ENCODE measurements around the gene KCNIP4. TPM values are rescaled to one million over a fixed set of nuclear protein-coding genes. Genes with fewer than 3 reads are reported as not detected.
"Not testable (repeated sequence)": the region's sequence is repeated elsewhere in the genome, so short reads cannot be mapped to it uniquely, and the experiment has no call there.

KCNIP4 gene
- total RNA-seq, 1 donor from 2014 or later: not detected

DNA sequence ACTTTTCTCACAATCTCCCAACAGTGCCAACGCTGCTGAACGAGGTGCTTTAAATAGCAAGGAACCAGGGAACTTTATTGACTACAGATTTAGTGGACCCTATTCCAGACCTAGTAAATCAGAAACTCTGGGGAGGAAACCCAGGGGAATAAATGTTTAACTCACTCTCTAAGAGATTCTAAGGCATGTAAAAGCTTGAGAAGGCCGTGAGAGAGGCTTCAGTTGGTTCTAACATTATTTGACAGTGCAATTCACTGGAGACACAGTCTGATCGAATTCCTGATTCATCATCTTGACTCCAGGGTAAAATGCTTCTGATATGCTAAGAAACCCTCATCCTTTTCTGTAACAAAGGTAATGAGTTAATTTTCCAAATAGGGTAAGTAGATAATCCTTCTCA is 494.4 kb downstream of the KCNIP4 start:
- no peak for ATAC-seq

DNA sequence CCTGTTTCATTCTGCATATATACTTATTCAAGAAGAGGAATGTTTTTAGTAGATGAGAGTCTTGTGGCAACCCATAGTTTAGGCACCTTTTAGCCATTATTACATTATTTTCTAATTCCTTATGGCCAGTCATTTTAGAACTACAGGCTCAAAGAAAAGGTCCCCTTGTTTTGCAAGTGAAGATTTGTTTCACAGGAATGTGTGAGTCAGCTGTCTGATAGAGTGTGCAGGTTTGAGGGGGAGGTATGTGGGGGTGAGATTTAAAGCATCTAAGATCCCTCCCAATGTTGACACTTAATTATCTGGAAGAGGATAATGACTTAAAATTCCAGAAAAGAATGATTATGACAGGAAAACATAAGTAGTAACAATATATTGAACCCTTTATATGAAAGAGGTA is 495.6 kb downstream of the KCNIP4 start:
- no peak for ATAC-seq

DNA sequence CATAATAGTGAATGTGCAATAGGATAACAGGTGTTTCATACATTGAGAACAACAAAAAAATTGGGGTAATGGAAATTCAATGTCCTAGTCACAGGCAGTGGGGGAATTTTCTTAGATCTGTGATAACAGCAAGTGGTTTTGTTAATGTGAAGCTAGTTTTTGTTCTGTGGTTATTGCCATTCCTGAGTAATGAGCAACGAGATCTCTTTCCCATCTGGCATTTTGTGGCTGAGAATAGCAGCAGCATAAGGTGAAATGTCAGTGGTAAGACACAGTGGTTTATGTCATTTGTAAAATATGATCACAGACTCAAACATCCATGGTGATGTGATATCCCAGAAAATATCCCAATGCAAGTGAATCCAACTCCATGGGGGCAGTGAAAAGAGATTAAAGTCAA is 497.5 kb downstream of the KCNIP4 start:
- ATAC-seq: no peak

DNA sequence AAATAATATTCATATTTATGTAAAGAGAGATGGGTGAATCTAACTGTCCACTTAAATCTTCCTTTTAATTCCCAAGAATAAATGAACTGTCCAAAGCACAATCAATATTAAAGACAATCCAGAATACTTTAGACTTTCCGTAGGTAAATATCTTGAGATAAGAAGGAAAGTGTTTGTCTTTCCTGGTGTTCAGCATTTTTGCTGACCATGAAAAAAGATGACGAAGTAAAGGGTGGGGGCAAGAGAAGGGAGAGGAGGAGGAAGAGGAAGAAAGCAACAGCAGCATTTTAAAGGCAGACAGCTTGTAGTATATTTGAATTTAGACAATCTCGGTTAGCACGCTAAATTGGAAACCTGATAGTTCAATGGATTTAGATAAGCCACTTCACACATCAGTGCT is 498.2 kb downstream of the KCNIP4 start:
- no peak for ATAC-seq

DNA sequence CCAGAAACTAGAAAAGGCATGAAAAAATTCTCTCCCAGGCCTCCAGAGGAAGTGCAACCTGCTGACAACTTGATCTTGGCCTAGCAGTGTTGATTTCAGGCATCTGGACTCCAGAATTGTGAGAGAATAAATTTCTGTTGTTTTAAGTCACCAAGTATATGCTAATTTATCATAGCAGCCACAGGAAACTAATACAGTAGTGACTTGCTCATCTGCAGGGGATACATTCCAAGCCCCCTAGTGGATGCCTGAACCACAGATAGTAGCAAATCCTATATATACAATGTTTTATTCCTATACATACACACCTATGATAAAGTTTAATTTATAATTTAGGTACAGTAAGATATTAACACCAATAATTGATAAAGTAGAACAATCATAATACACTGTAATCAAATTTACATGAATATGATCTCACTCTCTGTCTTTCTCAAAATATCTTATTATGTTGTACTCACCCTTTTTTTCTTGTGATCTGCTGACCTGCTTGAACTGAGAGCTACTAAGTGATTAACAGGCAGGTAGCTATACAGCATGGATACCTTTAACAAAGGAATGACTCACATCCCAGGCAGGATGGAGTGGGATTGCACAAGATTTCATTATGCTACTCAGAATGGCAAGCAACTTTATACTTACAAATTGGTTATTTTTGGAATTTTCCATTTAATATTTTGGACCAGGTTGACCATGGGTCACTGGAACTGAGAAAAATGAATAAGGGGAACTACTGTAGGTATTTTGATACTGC is 501.1 kb downstream of the KCNIP4 start:
- ATAC-seq: peak; percentile 91

DNA sequence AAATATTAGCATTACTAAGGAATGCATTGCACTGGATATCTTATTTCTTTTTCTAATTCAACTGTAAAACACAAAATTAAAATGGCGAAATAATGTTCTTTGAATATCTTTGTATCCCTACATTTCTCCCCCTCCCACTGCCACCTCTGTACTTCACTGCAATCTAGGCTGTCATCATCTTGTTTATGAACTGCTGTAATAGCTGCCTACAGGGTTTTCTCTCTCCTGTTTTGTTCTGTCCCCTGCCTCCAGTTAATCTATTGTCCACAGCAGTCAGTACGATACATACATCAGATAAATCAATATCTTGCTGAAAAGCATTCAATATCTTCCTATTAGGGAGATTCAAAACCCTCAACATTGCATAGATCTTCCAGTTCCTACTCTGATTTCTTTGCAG is 528.4 kb downstream of the KCNIP4 start:
- ATAC-seq: no peak

DNA sequence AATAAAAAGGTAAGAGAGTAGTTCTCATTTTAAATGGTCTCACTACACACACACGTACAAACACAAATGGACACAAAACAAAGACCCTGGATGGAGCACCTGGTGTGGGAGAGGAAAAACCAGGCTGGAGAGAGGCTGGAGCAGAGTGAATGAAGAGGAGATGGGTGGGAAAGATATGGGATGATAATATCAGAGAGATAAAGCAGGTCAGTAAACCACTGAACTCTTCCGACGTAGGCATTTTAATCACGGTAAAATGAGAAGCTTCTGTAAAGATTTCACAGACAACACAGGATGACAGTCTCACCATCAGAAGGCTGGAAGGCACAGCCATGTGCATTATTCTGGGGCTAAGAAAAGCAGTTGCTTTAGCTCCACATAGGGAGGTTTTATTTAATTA is 532.8 kb downstream of the KCNIP4 start:
- no peak for ATAC-seq

DNA sequence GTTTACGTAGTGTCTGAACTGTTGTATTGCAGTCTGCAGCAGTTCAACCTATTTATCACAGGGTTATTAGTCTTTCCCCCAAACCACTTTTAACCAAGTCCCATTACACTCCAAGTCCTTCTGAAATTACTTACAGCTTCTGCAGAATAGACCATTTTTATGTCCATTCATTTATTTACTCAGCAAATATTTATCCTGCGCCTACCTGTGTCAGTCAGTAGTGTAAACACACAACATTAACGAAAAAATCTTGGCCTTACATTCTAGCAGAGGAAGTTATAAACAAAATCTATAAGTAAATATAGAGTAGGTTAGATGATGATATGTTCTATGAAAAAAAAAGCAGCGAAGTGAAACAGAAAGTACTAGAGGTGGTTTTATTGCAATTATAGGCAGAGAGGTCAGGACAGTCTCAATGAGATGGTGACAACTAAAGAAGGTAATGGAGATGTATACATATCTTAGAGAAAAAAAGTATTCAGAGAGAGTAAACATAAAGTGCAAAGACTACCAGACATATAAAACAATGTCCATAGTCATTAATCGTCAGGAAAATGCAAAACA is 534.7 kb downstream of the KCNIP4 start:
- ATAC-seq: no peak

DNA sequence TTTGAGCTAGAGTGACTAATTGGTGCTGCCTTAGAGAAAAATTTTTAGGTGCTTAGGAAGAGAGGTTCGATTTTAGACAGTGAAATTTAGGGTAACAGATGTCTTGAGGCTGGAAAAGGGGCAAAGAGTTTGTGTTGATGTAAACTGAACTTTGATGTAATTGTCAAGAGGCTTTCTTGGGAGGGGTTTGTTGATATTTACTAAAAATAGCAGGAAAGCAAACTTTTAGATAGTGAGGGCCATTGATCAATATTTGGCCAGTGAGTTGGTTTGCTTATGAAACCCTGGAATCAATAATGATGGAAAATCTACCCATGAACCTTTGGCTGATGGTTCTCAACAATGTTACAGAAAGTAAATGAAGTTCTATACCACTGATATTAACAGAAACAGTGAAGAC is 537.5 kb downstream of the KCNIP4 start:
- no peak for ATAC-seq

DNA sequence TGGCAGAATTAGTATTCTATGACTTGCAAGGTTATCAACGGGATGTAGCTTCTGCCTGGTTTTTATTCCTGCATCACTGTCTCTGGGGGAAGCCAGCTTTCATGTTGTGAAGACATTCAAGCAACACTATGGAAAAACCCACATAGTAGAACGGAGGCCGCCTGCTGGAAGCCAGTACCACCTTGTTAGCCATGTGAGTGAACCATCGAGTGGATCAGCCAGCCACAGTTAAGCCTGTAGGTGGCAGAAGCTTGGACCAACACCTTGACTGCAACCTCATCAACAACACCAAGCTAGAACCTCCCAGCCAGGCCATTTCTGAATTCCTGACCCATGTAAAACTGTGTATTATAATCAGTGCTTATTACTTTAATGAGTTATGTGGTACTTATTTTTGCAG is 538.2 kb downstream of the KCNIP4 start:
- no peak for ATAC-seq

DNA sequence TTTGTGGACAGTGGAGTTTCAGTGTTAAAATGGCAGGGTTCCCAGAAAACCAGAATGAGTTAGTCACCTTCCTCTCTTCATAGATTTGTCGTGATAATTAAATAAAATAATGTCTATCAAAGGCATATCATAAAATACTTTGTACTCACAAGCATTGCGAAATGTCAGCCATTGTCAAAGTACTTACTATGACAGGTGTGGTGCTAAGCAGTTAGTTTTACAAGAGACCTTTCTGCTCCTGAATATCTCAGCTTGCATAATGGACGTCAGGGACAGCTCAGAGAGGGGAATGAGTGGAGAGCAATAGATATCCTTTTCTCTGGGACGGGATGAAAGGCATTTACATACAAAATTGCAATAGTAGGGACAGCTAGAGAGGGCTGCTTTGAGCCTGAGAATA is 560.9 kb downstream of the KCNIP4 start:
- no peak for ATAC-seq

DNA sequence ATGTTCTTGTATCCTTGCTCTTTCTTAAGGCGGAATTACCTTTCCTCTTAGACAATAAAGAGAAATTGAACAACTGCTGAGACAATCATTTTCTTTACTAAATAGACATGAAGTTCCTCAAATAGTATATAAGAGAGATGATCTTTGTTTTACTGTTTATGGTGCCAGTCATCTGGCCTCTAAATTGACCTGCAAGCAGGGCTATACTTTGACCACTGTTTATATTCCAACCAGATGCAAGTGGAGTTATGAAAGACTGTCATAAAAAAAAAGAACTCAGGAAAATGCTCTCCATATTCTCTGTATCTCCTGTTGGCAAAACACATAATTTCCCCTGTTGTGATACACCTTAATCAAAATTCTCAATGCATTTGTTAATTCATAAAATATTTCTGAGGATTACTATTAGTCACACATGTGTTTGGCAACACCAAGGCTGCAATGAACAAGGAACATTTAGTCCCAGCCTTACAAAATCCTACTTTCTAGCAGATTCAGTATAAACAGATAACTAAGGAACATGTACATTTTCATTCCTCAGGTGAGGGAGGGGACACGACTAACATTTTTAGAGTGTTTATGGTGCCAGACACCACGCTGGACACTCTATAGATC is 562.3 kb downstream of the KCNIP4 start:
- ATAC-seq: no peak

DNA sequence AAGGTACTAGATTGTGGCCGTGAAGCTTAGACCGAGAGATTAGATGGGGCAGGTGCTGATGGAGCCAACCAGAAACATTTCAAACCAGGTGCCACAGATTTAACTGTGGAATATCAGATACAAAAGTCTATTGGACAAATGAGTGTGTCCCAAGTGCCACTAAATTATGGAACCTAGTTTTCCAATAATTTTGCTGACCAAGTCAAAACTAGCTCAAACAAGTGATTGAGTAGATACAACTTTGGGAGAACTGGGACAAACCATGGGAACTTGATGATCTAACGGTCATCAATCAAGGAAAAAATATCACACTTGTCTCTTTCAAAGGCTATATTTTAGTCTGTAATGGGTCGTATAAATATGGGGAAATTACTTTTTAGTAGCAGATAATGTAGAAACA is 562.9 kb downstream of the KCNIP4 start:
- no peak for ATAC-seq

DNA sequence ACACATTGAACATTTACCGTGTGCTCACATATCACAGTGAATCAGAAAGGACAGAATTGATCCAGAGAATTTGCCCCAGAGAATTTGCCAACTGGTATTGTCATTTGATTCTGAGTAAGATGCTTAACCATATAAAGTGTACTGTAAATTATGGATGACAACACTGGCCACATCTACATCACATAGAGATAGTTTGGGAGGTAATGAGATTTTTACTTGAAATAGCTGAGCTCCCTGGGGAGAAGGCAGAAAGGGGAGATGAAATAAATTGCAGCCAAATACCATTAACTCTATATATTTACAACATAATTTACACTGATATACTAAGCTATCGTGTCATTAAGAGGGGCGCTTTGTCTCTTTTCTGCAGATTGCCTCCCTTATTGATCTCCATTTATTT is 564.0 kb downstream of the KCNIP4 start:
- no peak for ATAC-seq

DNA sequence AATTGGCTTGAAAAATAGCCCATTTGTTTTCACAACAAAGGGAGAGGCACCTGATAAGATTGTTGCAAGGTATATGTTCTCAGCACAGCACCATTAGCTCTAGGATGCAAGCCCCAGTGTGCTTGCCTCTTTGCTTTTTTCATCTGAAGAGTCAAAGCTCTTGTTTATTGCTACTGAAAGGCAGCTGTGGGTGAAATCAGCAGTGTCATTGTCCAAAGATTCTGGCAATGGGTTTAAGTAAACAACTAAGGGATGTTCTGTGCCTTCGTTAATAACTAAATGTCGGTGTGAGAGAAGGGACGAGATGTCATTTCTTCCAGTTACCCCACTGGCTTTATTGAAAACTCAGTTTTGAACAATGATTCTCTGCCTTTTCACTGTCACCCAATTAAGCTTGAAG is 567.7 kb downstream of the KCNIP4 start:
- ATAC-seq: no peak

DNA sequence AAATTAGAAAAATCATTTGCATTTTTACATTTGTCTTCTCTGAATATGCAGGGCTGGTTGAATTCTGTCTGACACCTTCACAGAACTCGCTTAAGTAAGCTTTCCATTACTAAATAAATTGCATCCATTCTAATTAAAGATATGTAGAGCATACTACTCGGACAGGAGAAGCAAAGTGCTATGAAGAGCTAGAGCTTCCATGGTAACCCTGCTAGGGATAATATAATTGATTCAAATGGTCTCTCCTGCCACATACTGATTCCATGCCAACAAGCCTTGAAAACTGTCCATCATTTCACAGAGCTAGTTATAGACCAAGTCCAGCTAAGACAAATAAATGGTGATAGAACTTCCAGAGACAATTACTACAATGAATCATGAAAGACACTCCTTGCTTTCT is 571.5 kb downstream of the KCNIP4 start:
- ATAC-seq: no peak

DNA sequence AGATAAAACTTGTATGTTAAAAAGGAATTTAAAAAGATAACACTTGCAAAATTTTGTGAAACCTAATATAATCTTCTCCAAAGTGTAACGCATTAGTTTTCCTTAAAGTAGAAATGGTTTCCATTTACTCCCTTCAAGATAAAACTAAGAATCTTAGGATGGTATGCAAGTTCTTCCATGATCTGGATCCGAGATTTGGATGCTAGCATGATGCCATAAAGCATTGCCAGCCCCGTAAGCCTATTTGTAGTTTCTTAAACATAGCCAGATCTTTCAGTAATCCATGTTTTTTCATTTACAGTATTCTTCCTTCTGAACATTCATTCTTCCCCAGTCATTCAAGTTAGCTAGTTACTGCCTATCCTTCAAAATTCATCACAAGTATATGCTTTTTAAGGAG is 572.4 kb downstream of the KCNIP4 start:
- ATAC-seq: no peak

DNA sequence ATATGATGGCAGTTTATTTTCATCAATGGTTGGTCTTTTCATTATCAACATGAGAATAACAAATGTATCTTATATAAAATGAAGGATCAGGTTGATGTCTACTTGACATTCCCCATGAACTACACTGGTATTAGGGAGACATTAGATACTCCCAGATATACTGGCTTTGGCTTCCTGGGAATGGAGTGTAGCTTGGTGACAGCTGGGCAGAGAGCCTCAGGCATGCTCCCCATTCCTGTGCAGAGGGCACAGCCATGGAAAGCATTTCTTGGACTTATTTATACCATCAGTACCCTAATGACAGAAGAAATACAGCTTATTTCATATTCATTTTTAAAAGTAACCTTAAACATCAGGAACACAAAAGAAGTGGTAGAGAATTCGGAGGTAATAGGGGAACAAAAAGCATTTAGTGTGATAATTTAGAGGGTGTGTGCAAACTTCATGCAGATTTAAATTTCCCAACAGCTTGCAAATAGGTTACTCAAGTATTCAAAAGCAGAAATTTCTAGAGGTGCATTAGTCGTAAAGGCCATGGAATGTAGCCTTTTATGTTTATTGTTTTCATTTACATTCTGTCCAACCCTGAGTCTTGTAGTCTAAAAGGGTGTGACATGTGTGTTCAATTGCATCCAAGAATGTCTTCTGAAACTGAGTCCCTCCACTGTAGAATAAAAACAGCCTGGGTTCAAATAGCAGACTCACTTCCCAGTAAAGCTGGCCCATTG is 573.8 kb downstream of the KCNIP4 start:
- ATAC-seq: no peak

DNA sequence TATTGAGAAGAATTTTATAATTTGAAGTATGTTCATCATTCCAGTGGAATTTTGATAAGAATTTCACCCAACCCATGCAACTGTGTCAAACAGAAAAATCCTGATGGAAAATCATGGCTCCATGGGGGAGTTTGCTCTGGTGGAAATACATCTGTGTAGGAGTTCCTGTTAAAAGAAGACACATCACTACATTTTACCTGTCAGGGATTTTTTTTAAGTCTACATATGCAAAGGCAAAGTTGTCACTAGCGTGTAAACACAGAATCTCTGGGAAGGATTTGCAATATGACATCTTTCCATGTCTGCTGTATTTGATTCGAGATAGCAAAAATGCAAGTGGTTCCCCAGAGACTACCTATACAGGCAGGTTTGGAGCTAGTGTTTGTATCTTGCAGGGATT is 581.0 kb downstream of the KCNIP4 start:
- ATAC-seq: no peak

DNA sequence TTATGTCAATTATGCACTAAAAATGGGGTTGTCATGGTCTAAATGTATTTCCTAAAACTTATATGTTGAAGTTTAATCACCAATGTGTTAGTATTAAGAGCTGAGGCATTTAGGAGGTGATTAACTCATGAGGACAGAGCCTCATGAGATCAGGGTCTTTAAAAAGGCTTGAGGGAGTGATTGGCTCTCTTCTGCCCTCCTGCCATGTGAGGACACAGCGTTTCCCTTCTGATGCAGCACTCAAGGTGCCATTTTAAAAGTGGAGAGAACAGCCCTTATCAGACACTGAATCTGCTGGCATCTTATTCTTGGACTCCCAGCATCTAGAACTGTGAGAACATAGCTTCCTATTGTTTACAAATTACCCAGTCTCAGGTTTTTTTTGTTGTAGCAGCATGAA is 581.7 kb downstream of the KCNIP4 start:
- ATAC-seq: no peak

DNA sequence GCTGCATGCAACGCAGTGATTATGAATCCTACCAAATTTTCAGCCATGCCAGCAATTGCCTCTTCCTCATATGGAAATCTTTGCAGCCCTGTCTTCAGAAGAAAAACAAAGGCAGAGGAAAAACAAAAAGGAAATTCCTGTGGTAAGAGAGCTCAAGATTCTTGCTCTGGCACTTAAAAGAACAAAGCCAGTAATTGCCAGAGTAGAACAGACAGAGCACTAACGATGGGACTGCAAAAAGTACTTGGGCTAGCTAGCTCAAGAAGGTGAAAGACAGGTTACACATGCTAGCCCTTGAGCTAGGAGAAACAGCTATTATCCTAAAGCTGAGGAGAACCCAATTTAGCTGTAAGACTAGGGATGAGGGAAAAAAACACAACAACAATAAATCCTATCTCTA is 582.3 kb downstream of the KCNIP4 start:
- ATAC-seq: no peak

DNA sequence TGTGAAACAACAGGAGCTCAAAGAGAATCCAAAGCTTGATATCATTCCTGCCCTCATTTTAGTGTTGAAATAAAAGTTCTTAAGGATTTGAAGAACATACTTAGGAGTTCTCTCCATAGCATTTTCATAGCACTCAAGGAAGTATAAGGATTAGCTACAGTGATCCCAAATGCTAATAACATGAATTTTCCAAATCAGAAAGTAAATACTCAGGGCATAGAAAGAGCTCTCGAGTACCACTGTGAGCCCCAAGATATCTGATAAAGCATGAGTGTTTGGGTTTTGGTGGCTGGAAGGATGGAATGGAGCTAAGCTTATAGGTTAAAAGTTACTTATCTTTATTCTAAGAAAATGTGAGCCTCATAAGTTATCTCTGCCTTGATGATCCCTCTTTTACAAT is 584.9 kb downstream of the KCNIP4 start:
- ATAC-seq: no peak

DNA sequence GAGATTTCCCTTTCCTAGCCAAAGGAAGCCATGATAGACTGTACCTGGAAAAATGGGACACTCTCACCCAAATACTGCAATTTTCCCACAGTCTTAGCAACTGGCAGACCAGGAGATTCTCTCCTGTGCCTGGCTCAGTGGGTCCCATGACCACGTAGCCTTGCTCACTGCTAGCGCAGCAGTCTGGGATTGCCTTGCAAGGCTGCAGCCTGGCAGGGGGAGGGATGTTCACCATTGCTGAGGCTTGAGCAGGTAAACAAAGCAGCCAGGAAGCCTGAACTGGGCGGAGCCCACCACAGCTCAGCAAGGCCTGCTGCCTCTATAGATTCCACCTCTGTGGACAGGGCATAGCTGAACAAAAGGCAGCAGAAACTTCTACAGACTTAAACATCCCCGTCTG is 596.2 kb downstream of the KCNIP4 start:
- ATAC-seq: not testable (repeated sequence)

DNA sequence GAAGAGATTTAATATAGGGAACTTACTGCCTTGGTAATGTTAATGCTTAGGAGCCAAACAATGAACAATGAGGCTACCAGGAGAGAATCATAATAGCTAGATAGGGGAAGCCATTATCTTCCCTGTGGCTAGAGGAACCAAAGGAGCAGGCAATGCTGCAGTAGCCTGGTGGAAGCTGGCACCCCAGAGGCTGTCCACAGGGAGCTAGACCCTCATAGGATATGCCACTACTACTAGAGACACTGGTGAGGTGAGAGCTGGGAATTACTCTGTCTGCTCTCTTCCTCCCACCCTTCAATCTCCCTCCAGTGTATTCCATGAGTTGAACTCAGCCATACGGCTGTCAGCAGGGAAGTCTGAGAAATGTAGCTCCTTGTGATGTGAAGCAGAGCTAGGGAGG is 601.4 kb downstream of the KCNIP4 start:
- no peak for ATAC-seq

All from esophagus mucosa (tissue), 1 donor.